HFF-Myc (cell line): ENCODE data around the gene COX8A.

Experiments
- DNase-seq: peaks from one replicate; pipeline ENCODE4 v3.0.0-alpha.2; 2011; ENCODE audit warnings: low read depth; ENCODE audit errors: extremely low read depth
- H3K4me3 ChIP-seq: replicated peaks from 2 replicates; pipeline ENCODE4 v1.5.1; 2011; ENCODE audit warnings: low read depth, mild to moderate bottlenecking, control low read depth, low read length
- TF ChIP-seq, protein P1 (sequence below): IDR thresholded peaks from 2 replicates; pipeline ENCODE4 v1.5.1; 2012; ENCODE audit warnings: mild to moderate bottlenecking, low read depth, low read length, control low read depth; ENCODE audit errors: missing control alignments

COX8A gene, protein sequence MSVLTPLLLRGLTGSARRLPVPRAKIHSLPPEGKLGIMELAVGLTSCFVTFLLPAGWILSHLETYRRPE

DNA sequence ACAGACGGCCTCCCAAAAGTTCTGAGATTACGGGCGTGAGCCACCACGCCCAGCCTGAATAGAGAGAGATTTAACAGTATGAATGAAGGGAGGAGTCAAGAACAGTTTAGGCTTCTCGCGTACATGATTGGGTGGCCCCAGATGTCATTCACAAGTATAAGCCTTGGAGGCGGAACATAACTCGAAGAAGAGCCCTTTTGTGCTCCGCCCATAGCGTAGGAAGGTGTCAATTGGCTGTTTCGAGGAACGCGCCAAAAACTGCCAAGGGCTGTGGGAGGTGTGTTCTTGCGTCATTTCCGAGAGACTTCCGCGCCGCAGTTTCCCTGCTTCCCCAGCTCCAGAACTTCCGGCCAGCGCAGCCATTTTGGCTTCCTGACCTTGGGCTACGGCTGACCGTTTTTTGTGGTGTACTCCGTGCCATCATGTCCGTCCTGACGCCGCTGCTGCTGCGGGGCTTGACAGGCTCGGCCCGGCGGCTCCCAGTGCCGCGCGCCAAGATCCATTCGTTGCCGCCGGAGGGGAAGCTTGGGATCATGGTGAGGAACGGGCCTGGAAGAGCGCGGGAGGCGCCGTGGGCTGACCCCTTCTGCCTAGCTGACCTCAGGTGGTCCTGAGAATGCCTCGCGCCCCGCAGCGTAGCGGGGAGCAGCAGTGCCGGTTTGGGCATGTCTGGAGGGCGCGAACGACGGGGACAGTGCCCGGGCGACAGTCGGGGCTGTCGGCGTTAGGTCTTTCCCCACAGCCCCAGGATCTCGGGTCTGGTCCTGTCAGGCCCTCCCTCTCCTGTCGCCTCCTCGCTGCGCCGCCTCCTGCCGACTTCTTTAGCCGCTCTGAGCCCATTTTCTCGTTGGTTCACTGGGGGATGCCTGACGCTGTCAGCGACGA is at the start of gene COX8A:
Gene COX8A (plus strand): TSS at position 362 of the 885 bp plus-strand sequence. CDS start 61 bp downstream, at position 423.
- peak; percentile 100 for DNase-seq
- TF ChIP-seq, protein P1, sequence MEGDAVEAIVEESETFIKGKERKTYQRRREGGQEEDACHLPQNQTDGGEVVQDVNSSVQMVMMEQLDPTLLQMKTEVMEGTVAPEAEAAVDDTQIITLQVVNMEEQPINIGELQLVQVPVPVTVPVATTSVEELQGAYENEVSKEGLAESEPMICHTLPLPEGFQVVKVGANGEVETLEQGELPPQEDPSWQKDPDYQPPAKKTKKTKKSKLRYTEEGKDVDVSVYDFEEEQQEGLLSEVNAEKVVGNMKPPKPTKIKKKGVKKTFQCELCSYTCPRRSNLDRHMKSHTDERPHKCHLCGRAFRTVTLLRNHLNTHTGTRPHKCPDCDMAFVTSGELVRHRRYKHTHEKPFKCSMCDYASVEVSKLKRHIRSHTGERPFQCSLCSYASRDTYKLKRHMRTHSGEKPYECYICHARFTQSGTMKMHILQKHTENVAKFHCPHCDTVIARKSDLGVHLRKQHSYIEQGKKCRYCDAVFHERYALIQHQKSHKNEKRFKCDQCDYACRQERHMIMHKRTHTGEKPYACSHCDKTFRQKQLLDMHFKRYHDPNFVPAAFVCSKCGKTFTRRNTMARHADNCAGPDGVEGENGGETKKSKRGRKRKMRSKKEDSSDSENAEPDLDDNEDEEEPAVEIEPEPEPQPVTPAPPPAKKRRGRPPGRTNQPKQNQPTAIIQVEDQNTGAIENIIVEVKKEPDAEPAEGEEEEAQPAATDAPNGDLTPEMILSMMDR: no peak
- peak within 1 kb of the TSS; percentile 73 for H3K4me3 ChIP-seq

DNA sequence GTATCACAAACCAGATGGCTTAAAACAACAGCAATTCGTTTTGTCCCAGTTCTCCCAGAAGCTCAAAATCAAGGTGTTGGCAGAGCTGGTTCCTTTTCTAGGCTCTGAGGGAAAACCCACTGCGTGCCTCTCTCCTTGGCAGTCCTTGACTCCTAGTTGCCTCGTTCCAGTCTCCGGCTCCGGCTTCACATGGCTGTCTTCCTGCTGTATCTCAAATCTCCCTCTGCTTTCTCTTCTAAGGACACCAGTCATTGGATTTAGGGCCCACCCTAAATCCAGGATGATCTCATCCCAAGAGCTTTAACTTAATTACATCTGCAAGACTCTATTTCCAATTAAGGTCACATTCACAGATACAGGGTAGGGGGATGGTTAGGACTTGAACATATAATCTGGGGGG is 44.8 kb upstream of the COX8A start:
- no peak overlapping the region for H3K4me3 ChIP-seq
- no peak for DNase-seq
- TF ChIP-seq, protein P1: no peak

DNA sequence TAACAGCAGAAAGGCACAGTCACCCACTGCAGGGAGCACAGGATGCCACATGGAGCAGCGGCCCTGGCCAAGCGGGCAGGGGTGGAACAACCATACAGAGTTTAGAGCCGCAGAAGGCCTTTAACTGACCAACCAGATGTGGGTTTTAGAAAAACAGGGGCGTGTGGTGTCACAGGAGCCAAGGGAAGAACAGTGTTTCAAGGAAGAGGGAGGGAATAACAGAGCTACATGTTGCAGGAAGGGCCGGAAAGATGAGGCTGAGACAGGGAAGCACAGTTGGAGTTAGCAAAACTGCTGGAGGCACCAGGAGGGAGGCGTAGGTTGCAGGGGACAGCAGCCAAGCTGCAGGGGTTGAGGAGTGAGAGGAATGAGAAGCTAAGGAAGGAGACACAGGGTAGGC is 43.4 kb upstream of the COX8A start:
- DNase-seq: no peak
- TF ChIP-seq, protein P1: no peak

DNA sequence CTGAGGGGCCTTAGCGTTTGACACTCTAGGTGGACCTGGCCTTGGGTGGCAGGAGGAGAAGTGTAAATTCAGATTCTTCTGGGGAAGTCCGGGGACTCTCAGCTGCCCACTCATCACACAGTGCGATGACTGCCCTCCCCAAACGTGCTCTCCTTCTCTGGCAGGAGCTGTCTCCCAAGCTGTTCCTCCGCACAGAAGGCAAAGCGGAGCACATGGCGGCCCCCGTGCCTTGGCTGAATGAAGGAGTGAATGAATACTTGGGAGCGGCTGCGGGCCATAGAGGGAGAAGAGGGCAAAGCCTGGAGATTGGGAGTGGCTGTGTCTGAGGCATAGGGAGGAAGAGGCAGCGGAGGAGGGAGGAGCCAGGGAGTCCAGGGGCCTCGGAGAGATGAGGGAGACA is 42.5 kb upstream of the COX8A start:
- DNase-seq: no peak
- no peak overlapping the region for H3K4me3 ChIP-seq
- TF ChIP-seq, protein P1: no peak

More for the DNA sequence above, 43.4 kb upstream of the COX8A start:
- H3K4me3 ChIP-seq: no peak overlapping the region

DNA sequence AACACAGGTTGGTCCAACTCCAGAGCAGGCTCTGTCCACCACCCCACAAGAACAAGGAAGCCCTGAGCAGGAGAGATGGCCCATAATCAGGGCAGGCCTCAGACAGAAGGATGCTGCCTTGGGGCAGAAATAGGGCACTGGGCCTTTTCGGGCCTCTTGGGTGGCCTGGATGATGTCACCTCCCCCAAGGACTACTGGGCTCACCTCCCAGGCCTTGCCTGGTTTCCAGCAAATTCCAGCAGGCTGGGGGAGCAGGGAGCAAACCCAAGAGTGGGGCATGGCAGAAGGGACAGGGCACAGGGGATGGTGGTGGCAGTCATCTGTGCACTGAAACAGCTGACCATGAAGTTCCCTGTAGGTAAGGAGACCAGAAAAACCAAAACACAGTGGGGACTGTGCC is 41.0 kb upstream of the COX8A start:
- H3K4me3 ChIP-seq: no peak overlapping the region
- TF ChIP-seq, protein P1: no peak
- no peak for DNase-seq

DNA sequence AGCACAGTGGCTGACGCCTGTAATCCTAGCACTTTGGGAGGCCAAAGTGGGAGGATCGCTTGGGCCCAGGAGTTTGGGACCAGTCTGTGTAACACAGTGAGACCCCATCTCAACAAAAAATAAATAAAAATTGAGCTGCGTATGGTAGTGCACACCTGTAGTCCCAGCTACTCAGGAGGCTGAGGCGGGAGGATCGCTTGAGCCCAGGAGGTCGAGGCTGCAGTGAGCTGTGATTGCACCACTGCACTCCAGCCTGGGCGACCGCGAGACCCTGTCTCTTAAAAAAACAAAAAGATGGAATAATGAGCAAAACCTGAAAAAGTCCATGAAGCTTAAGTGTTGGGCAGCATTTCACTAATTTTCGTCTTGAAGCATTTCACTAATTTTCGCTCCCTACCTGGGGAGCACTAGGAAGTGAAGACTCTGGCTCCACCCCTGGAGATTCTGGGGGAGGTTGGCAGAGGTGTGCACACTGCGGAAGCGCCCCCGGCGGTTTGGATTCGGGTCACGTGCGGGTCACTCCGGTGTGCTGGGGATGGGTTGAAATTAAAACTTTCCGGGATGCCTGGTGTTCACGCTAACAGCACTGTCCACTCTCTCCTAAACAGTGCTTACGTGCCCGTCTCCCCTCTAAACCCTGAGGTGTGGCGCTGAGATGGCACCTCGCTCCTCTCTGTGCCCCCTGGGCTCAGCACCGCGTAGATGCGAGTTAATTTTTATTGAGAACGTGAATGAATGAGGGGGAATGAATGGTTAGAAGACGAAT is 36.5 kb upstream of the COX8A start:
- TF ChIP-seq, protein P1: no peak
- no peak for DNase-seq
- peak overlapping the region; percentile 83 for H3K4me3 ChIP-seq
